ENCODE data around the gene GRAMD1A. TPM values are rescaled to one million over a fixed set of nuclear protein-coding genes. Genes with fewer than 3 reads are reported as not detected.
"Not testable (repeated sequence)": the region's sequence is repeated elsewhere in the genome, so short reads cannot be mapped to it uniquely, and the experiment has no call there.

The GRAMD1A gene
- total and polyA plus RNA-seq, 5 donors from 2014 or later, result 25.7 to 179 (median 35.6) TPM

DNA sequence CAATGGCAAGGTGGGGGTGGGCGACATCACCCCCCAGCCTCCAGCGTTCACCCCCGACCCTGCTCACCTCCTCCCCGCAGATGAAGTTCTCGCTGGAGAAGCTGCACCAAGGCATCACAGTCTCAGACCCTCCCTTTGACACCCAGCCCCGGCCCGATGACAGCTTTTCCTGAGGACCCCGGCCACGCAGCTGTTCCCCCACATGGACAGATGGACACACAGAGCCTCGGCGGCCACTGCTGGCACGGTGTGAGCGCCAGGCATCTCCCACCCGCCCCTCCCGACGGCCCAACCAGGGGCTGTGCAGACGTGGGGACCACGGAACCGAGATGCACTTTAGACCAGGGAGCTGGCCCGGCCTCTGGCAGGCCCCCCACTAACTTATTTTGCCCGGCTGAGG is 25.8 kb downstream of the GRAMD1A start:
- no peaks in the 10 kb centered on the region for H3K27me3 ChIP-seq (ENCODE audit: control insufficient read depth, insufficient read depth, low read length)
- no peak overlapping the region for H3K27ac ChIP-seq (ENCODE audit: insufficient read depth, low read length, poor library complexity, severe bottlenecking)
- Mint-ChIP-seq H3K27me3 (peaks cover under 1% of the 10 kb centered on the region), H3K9me3 (no peaks in the 10 kb centered on the region), H3K36me3 (peaks cover 24% of the 10 kb centered on the region), H3K4me3 (peak overlapping the region in 1 of 4 donors; percentile 4), H3K27ac (peak overlapping the region in 1 of 3 donors; percentile 43), H3K4me1 (peaks cover 0 to 10% (median under 1%) of the 10 kb centered on the region in 4 donors)
- no peak for DNase-seq
- H3K9me3 ChIP-seq (ENCODE audit: control insufficient read depth in 2 of 2, low read length in 2 of 2), result no peaks in the 10 kb centered on the region
- ATAC-seq (ENCODE audit: low read depth in 2 of 2), result no peak
- peaks cover 50% of the 10 kb centered on the region for H3K36me3 ChIP-seq (ENCODE audit: control insufficient read depth, insufficient read depth, low read length)
- no peak overlapping the region for H3K4me3 ChIP-seq (ENCODE audit: low read depth, low read length)
- H3K4me1 ChIP-seq (ENCODE audit: control insufficient read depth, insufficient read depth, low read length, poor library complexity, severe bottlenecking), result peaks cover 9% of the 10 kb centered on the region

DNA sequence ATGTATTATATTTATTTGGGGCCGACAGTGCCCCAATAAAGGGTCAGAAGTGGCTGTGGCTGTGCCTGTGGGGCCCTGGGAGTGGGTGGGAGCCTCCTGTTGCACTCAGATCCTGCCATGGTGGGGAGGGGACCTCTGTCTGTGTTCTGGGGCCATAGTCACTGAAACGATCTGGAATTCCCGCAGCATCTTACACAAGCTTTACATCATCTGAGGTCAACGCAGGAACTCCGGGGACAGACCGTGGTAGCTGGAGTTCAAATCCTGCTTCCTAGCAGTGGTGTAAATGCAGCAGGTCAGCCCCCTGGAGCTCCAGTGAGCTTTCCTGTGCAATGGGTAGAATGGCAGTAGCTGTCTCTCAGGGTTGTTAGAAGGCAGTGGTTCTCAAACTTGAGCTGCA is 26.3 kb downstream of the GRAMD1A start:
- peaks cover 0 to 14% (median 5%) of the 10 kb centered on the region in 4 donors for H3K4me1 Mint-ChIP-seq
- peaks cover 0 to 3% (median 0%) of the 10 kb centered on the region in 7 donors for H3K9me3 Mint-ChIP-seq

DNA sequence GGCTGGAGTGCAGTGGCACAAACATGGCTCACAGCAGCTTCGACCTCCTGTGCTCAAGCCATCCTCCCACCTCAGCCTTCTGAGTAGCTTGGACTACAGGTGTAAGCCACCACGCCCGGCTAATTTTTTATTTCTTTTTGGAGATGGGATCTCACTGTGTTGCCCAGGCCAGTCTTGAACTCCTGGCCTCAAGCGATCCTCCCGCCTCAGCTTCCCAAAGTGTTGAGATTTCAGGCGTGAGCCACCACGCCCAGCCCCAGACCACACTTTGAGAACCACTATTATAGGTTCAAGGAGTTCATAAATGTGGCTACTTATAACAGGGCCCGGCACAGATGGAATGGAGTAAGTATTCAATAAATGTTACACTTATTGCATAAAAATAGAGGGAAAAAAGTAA is 26.9 kb downstream of the GRAMD1A start:
- peaks cover 21% of the 10 kb centered on the region for H3K36me3 Mint-ChIP-seq
- no peak for ATAC-seq (ENCODE audit: low read depth in 2 of 2)
- Histone ChIP-seq H3K4me1 (ENCODE audit: control insufficient read depth, insufficient read depth, low read length, poor library complexity, severe bottlenecking) (peaks cover 13% of the 10 kb centered on the region), H3K36me3 (ENCODE audit: control insufficient read depth, insufficient read depth, low read length) (peaks cover 40% of the 10 kb centered on the region), H3K4me3 (ENCODE audit: low read depth, low read length) (no peak overlapping the region), H3K9me3 (ENCODE audit: control insufficient read depth in 2 of 2, low read length in 2 of 2) (no peaks in the 10 kb centered on the region), H3K27me3 (ENCODE audit: control insufficient read depth, insufficient read depth, low read length) (peaks cover 7% of the 10 kb centered on the region), H3K27ac (ENCODE audit: insufficient read depth, low read length, poor library complexity, severe bottlenecking) (no peak overlapping the region)
- DNase-seq, result no peak
- peak overlapping the region in 1 of 4 donors; percentile 14 for H3K4me3 Mint-ChIP-seq
- H3K27ac Mint-ChIP-seq, result peak overlapping the region in 1 of 3 donors; percentile 65
- peaks cover 0 to 4% (median 0%) of the 10 kb centered on the region in 7 donors for H3K9me3 Mint-ChIP-seq
- peaks cover 0 to 15% (median 7%) of the 10 kb centered on the region in 4 donors for H3K4me1 Mint-ChIP-seq
- peaks cover 9% of the 10 kb centered on the region for H3K27me3 Mint-ChIP-seq

More for the DNA sequence above, 26.3 kb downstream of the GRAMD1A start:
- peaks cover 13% of the 10 kb centered on the region for H3K4me1 ChIP-seq (ENCODE audit: control insufficient read depth, insufficient read depth, low read length, poor library complexity, severe bottlenecking)
- DNase-seq (no peak), ATAC-seq (ENCODE audit: low read depth in 2 of 2) (no peak)
- H3K36me3 Mint-ChIP-seq, result peaks cover 21% of the 10 kb centered on the region
- H3K4me3 ChIP-seq (ENCODE audit: low read depth, low read length), result no peak overlapping the region
- peaks cover 5% of the 10 kb centered on the region for H3K27me3 Mint-ChIP-seq
- peaks cover 45% of the 10 kb centered on the region for H3K36me3 ChIP-seq (ENCODE audit: control insufficient read depth, insufficient read depth, low read length)
- H3K27ac ChIP-seq (ENCODE audit: insufficient read depth, low read length, poor library complexity, severe bottlenecking), result no peak overlapping the region
- no peaks in the 10 kb centered on the region for H3K9me3 ChIP-seq (ENCODE audit: control insufficient read depth in 2 of 2, low read length in 2 of 2)
- H3K27me3 ChIP-seq (ENCODE audit: control insufficient read depth, insufficient read depth, low read length), result peaks cover 4% of the 10 kb centered on the region
- peak overlapping the region in 1 of 3 donors; percentile 63 for H3K27ac Mint-ChIP-seq
- H3K4me3 Mint-ChIP-seq, result no peak overlapping the region

DNA sequence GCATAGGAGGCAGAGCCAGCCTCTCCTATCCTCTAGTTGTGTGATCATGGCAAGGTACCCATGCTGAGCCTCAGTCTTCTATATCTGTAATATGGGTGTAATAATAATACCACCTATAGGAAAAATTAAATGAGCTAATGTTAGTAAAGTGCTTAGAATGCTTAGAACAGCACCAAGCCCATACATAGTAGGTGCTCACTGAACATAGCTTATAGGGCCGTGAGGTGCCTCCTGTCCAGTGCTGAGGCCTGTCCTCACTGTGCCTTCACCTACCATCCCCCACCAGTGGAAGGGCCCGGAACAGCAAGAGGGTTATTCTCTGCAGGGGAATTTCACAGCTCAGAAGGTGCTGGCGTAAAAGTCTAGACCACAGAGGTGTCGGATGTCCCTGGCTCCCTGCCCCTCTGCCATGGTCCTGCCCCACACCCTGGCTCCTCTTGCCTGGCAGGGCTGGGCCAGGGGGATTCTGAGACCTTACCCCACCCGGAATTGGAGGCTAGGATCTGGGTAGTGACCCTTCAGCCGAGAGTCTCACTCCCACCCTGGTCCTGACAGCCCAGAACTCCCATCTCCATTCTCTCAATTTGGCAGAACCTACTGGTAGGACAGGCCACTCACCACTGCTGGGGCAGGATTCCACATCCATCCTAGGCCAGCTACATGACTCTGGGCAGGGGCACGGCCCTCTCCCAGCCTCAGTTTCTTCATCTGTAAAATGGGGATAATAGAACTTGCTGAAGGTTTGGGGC is 27.9 kb downstream of the GRAMD1A start:
- H3K27me3 ChIP-seq (ENCODE audit: control insufficient read depth, insufficient read depth, low read length), result peaks cover 11% of the 10 kb centered on the region
- H3K4me1 ChIP-seq (ENCODE audit: control insufficient read depth, insufficient read depth, low read length, poor library complexity, severe bottlenecking), result peaks cover 13% of the 10 kb centered on the region
- H3K36me3 ChIP-seq (ENCODE audit: control insufficient read depth, insufficient read depth, low read length), result peaks cover 30% of the 10 kb centered on the region
- DNase-seq, result no peak
- H3K4me3 Mint-ChIP-seq, result peak overlapping the region; percentile 14 to 72 (median 44)
- peaks cover 14% of the 10 kb centered on the region for H3K27me3 Mint-ChIP-seq
- peaks cover 20% of the 10 kb centered on the region for H3K36me3 Mint-ChIP-seq
- peaks cover 3 to 12% (median 7%) of the 10 kb centered on the region in 4 donors for H3K4me1 Mint-ChIP-seq
- peak overlapping the region in 1 of 3 donors; percentile 55 for H3K27ac Mint-ChIP-seq
- H3K9me3 Mint-ChIP-seq, result peaks cover 0 to 4% (median 0%) of the 10 kb centered on the region in 7 donors
- H3K4me3 ChIP-seq (ENCODE audit: low read depth, low read length), result no peak overlapping the region
- no peaks in the 10 kb centered on the region for H3K9me3 ChIP-seq (ENCODE audit: control insufficient read depth in 2 of 2, low read length in 2 of 2)
- ATAC-seq (ENCODE audit: low read depth in 2 of 2), result no peak
- H3K27ac ChIP-seq (ENCODE audit: insufficient read depth, low read length, poor library complexity, severe bottlenecking), result no peak overlapping the region

DNA sequence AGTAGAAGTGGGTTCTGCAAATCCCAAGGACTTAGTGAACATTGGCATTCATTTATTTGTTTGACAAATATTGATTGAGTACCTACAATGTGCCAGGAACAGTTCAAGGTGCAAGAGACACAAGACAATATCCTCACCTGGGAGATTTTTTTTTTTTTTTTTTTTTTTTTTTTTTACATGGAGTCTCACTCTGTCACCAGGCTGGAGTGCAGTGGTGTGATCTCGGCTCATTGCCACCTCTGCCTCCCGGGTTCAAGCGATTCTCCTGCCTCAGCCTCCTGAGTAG is 28.4 kb downstream of the GRAMD1A start:
- Histone ChIP-seq H3K4me1 (ENCODE audit: control insufficient read depth, insufficient read depth, low read length, poor library complexity, severe bottlenecking) (peaks cover 13% of the 10 kb centered on the region), H3K27me3 (ENCODE audit: control insufficient read depth, insufficient read depth, low read length) (peaks cover 11% of the 10 kb centered on the region), H3K36me3 (ENCODE audit: control insufficient read depth, insufficient read depth, low read length) (peaks cover 25% of the 10 kb centered on the region)
- Mint-ChIP-seq H3K27ac (peak overlapping the region in 1 of 3 donors; percentile 55), H3K4me3 (peak overlapping the region in 1 of 4 donors; percentile 84), H3K36me3 (peaks cover 18% of the 10 kb centered on the region), H3K4me1 (peaks cover 4 to 12% (median 7%) of the 10 kb centered on the region in 4 donors), H3K27me3 (peaks cover 18% of the 10 kb centered on the region)
- DNase-seq; H3K4me3 ChIP-seq (ENCODE audit: low read depth, low read length); H3K27ac ChIP-seq (ENCODE audit: insufficient read depth, low read length, poor library complexity, severe bottlenecking); H3K9me3 Mint-ChIP-seq; H3K9me3 ChIP-seq (ENCODE audit: control insufficient read depth in 2 of 2, low read length in 2 of 2); ATAC-seq (ENCODE audit: low read depth in 2 of 2): not testable (repeated sequence)

DNA sequence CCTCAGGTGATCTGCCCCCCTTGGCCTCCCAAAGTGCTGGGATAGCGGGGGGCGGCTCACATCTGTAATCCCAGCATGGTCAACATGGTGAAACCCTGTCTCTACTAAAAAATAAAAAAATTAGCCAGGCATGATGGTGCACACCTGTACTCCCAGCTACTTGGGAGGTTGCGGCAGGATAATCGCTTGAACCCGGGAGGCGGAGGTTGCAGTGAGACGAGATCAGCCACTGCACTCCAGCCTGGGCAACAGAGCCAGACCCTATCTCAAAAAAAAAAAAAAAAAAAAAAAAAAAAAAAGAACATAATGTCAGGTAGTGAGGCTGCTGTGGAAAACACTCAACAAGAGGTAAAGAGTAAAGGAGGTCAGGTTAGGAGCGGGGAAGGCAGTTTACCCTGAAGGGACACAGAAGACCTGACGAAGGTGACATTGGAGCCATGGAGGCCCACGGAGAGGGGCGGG is 29.2 kb downstream of the GRAMD1A start:
- H3K27ac ChIP-seq (ENCODE audit: insufficient read depth, low read length, poor library complexity, severe bottlenecking); H3K27ac Mint-ChIP-seq; H3K9me3 Mint-ChIP-seq; H3K9me3 ChIP-seq (ENCODE audit: control insufficient read depth in 2 of 2, low read length in 2 of 2); H3K4me3 ChIP-seq (ENCODE audit: low read depth, low read length); ATAC-seq (ENCODE audit: low read depth in 2 of 2); DNase-seq: not testable (repeated sequence)
- Mint-ChIP-seq H3K4me3 (peak overlapping the region in 3 of 4 donors; percentile 46 to 73 (median 59)), H3K36me3 (peaks cover 15% of the 10 kb centered on the region), H3K4me1 (peaks cover 4 to 12% (median 7%) of the 10 kb centered on the region in 4 donors), H3K27me3 (peaks cover 18% of the 10 kb centered on the region)
- peaks cover 13% of the 10 kb centered on the region for H3K4me1 ChIP-seq (ENCODE audit: control insufficient read depth, insufficient read depth, low read length, poor library complexity, severe bottlenecking)
- H3K27me3 ChIP-seq (ENCODE audit: control insufficient read depth, insufficient read depth, low read length), result peaks cover 11% of the 10 kb centered on the region
- H3K36me3 ChIP-seq (ENCODE audit: control insufficient read depth, insufficient read depth, low read length), result peaks cover 17% of the 10 kb centered on the region

DNA sequence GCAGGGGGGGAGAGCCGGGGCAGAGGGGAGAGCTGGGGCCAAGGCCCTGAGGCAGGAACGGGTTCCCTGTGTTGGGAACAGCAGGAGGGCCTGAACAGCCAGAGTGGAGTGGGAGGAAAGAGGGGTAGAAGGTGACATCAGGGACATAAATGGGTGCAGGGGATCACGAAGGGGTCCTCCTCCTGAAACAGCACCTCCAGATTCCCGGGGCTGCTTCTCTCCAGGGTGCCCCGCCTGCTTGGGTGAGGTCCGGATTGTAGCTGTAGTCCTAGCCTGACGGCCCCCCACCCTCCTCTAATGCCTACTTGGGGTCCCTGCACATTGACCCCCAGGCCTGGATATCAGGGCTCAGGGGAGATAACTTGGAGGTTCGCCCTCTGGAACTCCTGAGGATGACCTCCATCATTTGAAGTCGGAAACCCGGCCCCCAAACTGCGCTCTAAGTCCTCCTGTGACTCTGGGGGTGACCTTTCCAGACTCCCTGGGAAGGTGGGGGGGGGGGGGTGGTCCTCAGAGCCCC is 29.7 kb downstream of the GRAMD1A start:
- peaks cover 13% of the 10 kb centered on the region for H3K36me3 Mint-ChIP-seq
- H3K9me3 Mint-ChIP-seq, result peaks cover 0 to 4% (median 0%) of the 10 kb centered on the region in 7 donors
- H3K4me1 ChIP-seq (ENCODE audit: control insufficient read depth, insufficient read depth, low read length, poor library complexity, severe bottlenecking), result peaks cover 13% of the 10 kb centered on the region
- peaks cover 18% of the 10 kb centered on the region for H3K27me3 Mint-ChIP-seq
- no peak for DNase-seq
- H3K4me1 Mint-ChIP-seq, result peaks cover 4 to 12% (median 7%) of the 10 kb centered on the region in 4 donors
- no peaks in the 10 kb centered on the region for H3K9me3 ChIP-seq (ENCODE audit: control insufficient read depth in 2 of 2, low read length in 2 of 2)
- H3K27ac ChIP-seq (ENCODE audit: insufficient read depth, low read length, poor library complexity, severe bottlenecking), result no peak overlapping the region
- peak overlapping the region in 3 of 4 donors; percentile 15 to 73 (median 46) for H3K4me3 Mint-ChIP-seq
- peaks cover 14% of the 10 kb centered on the region for H3K36me3 ChIP-seq (ENCODE audit: control insufficient read depth, insufficient read depth, low read length)
- H3K27ac Mint-ChIP-seq, result no peak overlapping the region
- ATAC-seq (ENCODE audit: low read depth in 2 of 2), result no peak
- peaks cover 11% of the 10 kb centered on the region for H3K27me3 ChIP-seq (ENCODE audit: control insufficient read depth, insufficient read depth, low read length)
- no peak overlapping the region for H3K4me3 ChIP-seq (ENCODE audit: low read depth, low read length)
